Measurements from ENCODE around the gene IRGC. TPM values are rescaled to one million over a fixed set of nuclear protein-coding genes. Genes with fewer than 3 reads are reported as not detected.

The IRGC gene
- not detected in 5 replicates for total RNA-seq (2022; extraction: Qiagen RNA extraction; ENCODE audit: low read depth)

GRCh38 chr19:43715776-43716175, at the start of gene IRGC:
Gene IRGC, plus strand, starts transcription at chr19:43716076. Its CDS starts 2,483 bp downstream, at chr19:43718559.

GRCh38 chr19:43754503-43755255, 38.8 kb downstream of the IRGC start, which contains the start of gene SMG9:
Gene SMG9, minus strand, starts transcription at chr19:43754962. Its CDS starts 4,221 bp downstream, at chr19:43750741.

Other genes starting within 250 kb of the IRGC start
- 10.0 to 12.2 TPM (median 11.6 TPM) in 5 replicates for gene PHLDB3, start 211.3 kb upstream of the IRGC start, total RNA-seq (2022; extraction: Qiagen RNA extraction; ENCODE audit: low read depth)
- 44.2 to 57.6 TPM (median 55.4 TPM) in 5 replicates for gene ETHE1, start 188.9 kb upstream of the IRGC start, total RNA-seq (2022; extraction: Qiagen RNA extraction; ENCODE audit: low read depth)
- 1.4 to 2.7 TPM (median 1.9 TPM) in 5 replicates for gene ZNF575, start 182.9 kb upstream of the IRGC start, total RNA-seq (2022; extraction: Qiagen RNA extraction; ENCODE audit: low read depth)
- 29.6 to 33.2 TPM (median 31.3 TPM) in 5 replicates for gene XRCC1, start 140.5 kb upstream of the IRGC start, total RNA-seq (2022; extraction: Qiagen RNA extraction; ENCODE audit: low read depth)
- 0.15 to 0.50 TPM (median 0.27 TPM) in 4 of 5 replicates, not detected in the other for gene PINLYP, start 140.3 kb upstream of the IRGC start, total RNA-seq (2022; extraction: Qiagen RNA extraction; ENCODE audit: low read depth)
- 5.1 to 9.9 TPM (median 6.5 TPM) in 5 replicates for gene IRGQ, start 119.9 kb upstream of the IRGC start, total RNA-seq (2022; extraction: Qiagen RNA extraction; ENCODE audit: low read depth)
- 14.5 to 22.5 TPM (median 20.5 TPM) in 5 replicates for gene ZNF576, start 119.5 kb upstream of the IRGC start, total RNA-seq (2022; extraction: Qiagen RNA extraction; ENCODE audit: low read depth)
- gene SRRM5, start 104.0 kb upstream of the IRGC start, total RNA-seq (2022; extraction: Qiagen RNA extraction; ENCODE audit: low read depth): 0.79 to 1.1 TPM (median 1.1 TPM) in 5 replicates
- 43.4 to 64.5 TPM (median 60.4 TPM) in 5 replicates for gene ZNF428, start 96.4 kb upstream of the IRGC start, total RNA-seq (2022; extraction: Qiagen RNA extraction; ENCODE audit: low read depth)
- gene CADM4, start 76.2 kb upstream of the IRGC start, total RNA-seq (2022; extraction: Qiagen RNA extraction; ENCODE audit: low read depth): 6.5 to 12.9 TPM (median 10.0 TPM) in 5 replicates
- 120 to 136 TPM (median 123 TPM) in 5 replicates for gene PLAUR, start 45.9 kb upstream of the IRGC start, total RNA-seq (2022; extraction: Qiagen RNA extraction; ENCODE audit: low read depth)
- gene SMG9, start 38.9 kb downstream of the IRGC start, total RNA-seq (2022; extraction: Qiagen RNA extraction; ENCODE audit: low read depth): 53.6 to 81.6 TPM (median 70.2 TPM) in 5 replicates
- 47.6 to 69.1 TPM (median 56.3 TPM) in 5 replicates for gene KCNN4, start 64.9 kb downstream of the IRGC start, total RNA-seq (2022; extraction: Qiagen RNA extraction; ENCODE audit: low read depth)
- gene LYPD5, start 86.4 kb downstream of the IRGC start, total RNA-seq (2022; extraction: Qiagen RNA extraction; ENCODE audit: low read depth): 0.21 to 0.44 TPM (median 0.34 TPM) in 3 of 5 replicates, not detected in the others
- gene ZNF283, start 111.2 kb downstream of the IRGC start, total RNA-seq (2022; extraction: Qiagen RNA extraction; ENCODE audit: low read depth): 3.5 to 5.4 TPM (median 4.1 TPM) in 5 replicates
- 0.20 to 0.43 TPM (median 0.23 TPM) in 5 replicates for gene ZNF404, start 167.9 kb downstream of the IRGC start, total RNA-seq (2022; extraction: Qiagen RNA extraction; ENCODE audit: low read depth)
- 10.3 to 12.8 TPM (median 10.6 TPM) in 5 replicates for gene ZNF45, start 219.2 kb downstream of the IRGC start, total RNA-seq (2022; extraction: Qiagen RNA extraction; ENCODE audit: low read depth)
- gene ZNF221, start 235.2 kb downstream of the IRGC start, total RNA-seq (2022; extraction: Qiagen RNA extraction; ENCODE audit: low read depth): 0.23 to 0.90 TPM (median 0.61 TPM) in 5 replicates